ENCODE data around the gene ACSL3.

Gene ACSL3

DNA sequence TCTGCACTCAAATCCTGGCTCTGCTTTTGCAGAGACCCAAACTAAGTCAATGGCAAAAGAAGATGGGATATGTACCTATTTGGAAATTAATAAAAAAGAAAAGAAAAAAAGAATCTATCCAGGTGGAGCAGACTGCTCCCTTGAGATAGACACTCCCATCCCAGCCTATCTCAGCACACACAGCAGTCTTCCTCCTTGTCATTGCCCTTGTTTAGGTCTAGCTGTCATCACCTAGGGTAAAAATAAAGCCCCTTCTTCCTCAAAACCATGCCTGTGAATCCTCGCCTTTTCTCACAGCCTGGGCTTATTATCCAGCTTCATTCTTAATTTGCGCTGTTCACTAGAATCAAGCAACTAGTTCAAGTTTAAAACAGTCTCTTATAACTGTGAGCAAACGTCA lies 30.7 kb upstream of the ACSL3 start:
- no peak for ATAC-seq
- TF ChIP-seq CSRNP3 (CRISPR knock-in tag; IDR thresholded peaks at IDR 0.05) (no peak), CREB5 (CRISPR knock-in tag; IDR thresholded peaks at IDR 0.05; ENCODE audit: low read depth) (no peak), SNAI2 (CRISPR knock-in tag; IDR thresholded peaks at IDR 0.05) (no peak), ESRRG (CRISPR knock-in tag; IDR thresholded peaks at IDR 0.05) (no peak), ZNF70 (CRISPR knock-in tag; IDR thresholded peaks at IDR 0.05) (no peak), TSHZ2 (CRISPR knock-in tag; IDR thresholded peaks at IDR 0.05) (no peak), ARNTL (CRISPR knock-in tag; IDR thresholded peaks at IDR 0.05; ENCODE audit: borderline replicate concordance, low read depth) (no peak), TCF4 (CRISPR knock-in tag; IDR thresholded peaks at IDR 0.05; ENCODE audit: borderline replicate concordance) (no peak), ZFP30 (CRISPR knock-in tag; IDR thresholded peaks at IDR 0.05) (no peak), PPARA (CRISPR knock-in tag; IDR thresholded peaks at IDR 0.05; ENCODE audit: borderline replicate concordance) (no peak), TOX (CRISPR knock-in tag; IDR thresholded peaks at IDR 0.05; ENCODE audit: borderline replicate concordance) (no peak), ZC3H10 (CRISPR knock-in tag; IDR thresholded peaks at IDR 0.05) (no peak), ZFP3 (CRISPR knock-in tag; IDR thresholded peaks at IDR 0.05) (no peak), CSDC2 (CRISPR knock-in tag; IDR thresholded peaks at IDR 0.05) (no peak), PATZ1 (CRISPR knock-in tag; IDR thresholded peaks at IDR 0.05; ENCODE audit: borderline replicate concordance) (no peak), ZNF8 (CRISPR knock-in tag; IDR thresholded peaks at IDR 0.05) (no peak)
- TF ChIP-seq, protein P1, sequence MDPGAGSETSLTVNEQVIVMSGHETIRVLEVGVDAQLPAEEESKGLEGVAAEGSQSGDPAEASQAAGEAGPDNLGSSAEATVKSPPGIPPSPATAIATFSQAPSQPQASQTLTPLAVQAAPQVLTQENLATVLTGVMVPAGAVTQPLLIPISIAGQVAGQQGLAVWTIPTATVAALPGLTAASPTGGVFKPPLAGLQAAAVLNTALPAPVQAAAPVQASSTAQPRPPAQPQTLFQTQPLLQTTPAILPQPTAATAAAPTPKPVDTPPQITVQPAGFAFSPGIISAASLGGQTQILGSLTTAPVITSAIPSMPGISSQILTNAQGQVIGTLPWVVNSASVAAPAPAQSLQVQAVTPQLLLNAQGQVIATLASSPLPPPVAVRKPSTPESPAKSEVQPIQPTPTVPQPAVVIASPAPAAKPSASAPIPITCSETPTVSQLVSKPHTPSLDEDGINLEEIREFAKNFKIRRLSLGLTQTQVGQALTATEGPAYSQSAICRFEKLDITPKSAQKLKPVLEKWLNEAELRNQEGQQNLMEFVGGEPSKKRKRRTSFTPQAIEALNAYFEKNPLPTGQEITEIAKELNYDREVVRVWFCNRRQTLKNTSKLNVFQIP (CRISPR knock-in tag; IDR thresholded peaks at IDR 0.05; ENCODE audit: borderline replicate concordance, low read depth): no peak

DNA sequence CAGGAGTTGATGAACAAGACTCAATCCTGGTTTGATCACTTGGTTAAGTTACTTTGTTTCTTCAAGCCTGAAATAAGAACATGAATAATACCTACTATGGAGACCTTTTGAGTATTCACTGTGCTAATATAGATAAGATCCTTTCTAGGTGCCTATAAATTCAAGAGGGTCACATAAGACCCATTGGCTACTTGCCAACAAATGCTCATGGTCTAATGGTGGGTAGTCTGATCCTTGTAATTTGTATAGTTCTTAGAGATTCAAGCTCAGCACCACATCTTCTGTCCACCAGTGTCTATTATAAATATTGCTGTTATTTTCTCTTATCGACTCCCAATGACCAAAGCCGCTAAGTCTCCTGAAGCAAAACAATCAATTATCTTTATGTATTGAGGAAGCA lies 27.4 kb upstream of the ACSL3 start:
- ATAC-seq: no peak
- TF ChIP-seq ZC3H10 (CRISPR knock-in tag; IDR thresholded peaks at IDR 0.05): no peak

- TF ChIP-seq OSR1 (CRISPR knock-in tag; IDR thresholded peaks at IDR 0.05): no peak
- TF ChIP-seq ARNTL (CRISPR knock-in tag; IDR thresholded peaks at IDR 0.05; ENCODE audit: borderline replicate concordance, low read depth): no peak
- no peak for TF ChIP-seq TSHZ2 (CRISPR knock-in tag; IDR thresholded peaks at IDR 0.05)
- TF ChIP-seq ZNF565 (CRISPR knock-in tag; conservative IDR thresholded peaks at IDR 0.05; ENCODE audit: low read depth): no peak
- TF ChIP-seq, protein P1 (CRISPR knock-in tag; IDR thresholded peaks at IDR 0.05; ENCODE audit: borderline replicate concordance, low read depth): no peak
- TF ChIP-seq SNAI2 (CRISPR knock-in tag; IDR thresholded peaks at IDR 0.05): no peak
- TF ChIP-seq ZNF70 (CRISPR knock-in tag; IDR thresholded peaks at IDR 0.05): no peak
- TF ChIP-seq ISL1 (CRISPR knock-in tag; IDR thresholded peaks at IDR 0.05): no peak
- TF ChIP-seq ZNF8 (CRISPR knock-in tag; IDR thresholded peaks at IDR 0.05): no peak
- no peak for TF ChIP-seq ZC3H10 (CRISPR knock-in tag; IDR thresholded peaks at IDR 0.05)
- ATAC-seq: no peak
Measured at GRCh38 chr2:222835143-222835822, 25.6 kb upstream of the ACSL3 start.

All from SK-N-SH treated with all-trans-retinoic acid at 6 μM for 48 hours (cell line).